Measurements from ENCODE around the gene CYP8B1. TPM values are rescaled to one million over a fixed set of nuclear protein-coding genes. Genes with fewer than 3 reads are reported as not detected.

CYP8B1 gene
- polyA plus RNA-seq, 1 experiment = not detected

- DNase-seq (ENCODE audit: low read depth, low spot score) = no peak
- TF ChIP-seq CTCF (IDR thresholded peaks at IDR 0.05; ENCODE audit: low read depth, low read length) = no peak
- no peak overlapping the region for H3K27ac ChIP-seq (ENCODE audit: low read depth, low read length)
These were observed 27.9 kb downstream of the CYP8B1 start for GRCh38 chr3:42847731-42848130.

GRCh38 chr3:42846685-42847522, 28.8 kb downstream of the CYP8B1 start:
- ChIA-PET POLR2A (no interaction called here), CTCF (interaction anchor here (1.2 kb wide), 1 partner anchor 67 kb away, joined by 3 read pairs; no protein-coding TSS in a partner anchor)
- TF ChIP-seq CTCF (IDR thresholded peaks at IDR 0.05; ENCODE audit: low read depth, low read length) = no peak
- DNase-seq (ENCODE audit: low read depth, low spot score) = no peak
- no peak overlapping the region for H3K27ac ChIP-seq (ENCODE audit: low read depth, low read length)
- no peaks in the 10 kb centered on the region for H3K9me3 ChIP-seq (ENCODE audit: control insufficient read depth, insufficient read depth, low read length)
- no peak overlapping the region for H3K4me3 ChIP-seq (ENCODE audit: low read depth, low read length)
- H3K27me3 ChIP-seq (ENCODE audit: control insufficient read depth, insufficient read depth, low read length) = peaks cover 23% of the 10 kb centered on the region

More at GRCh38 chr3:42847731-42848130, 27.9 kb downstream of the CYP8B1 start:
- H3K4me3 ChIP-seq (ENCODE audit: low read depth, low read length) = no peak overlapping the region
- CTCF ChIA-PET = no interaction called here
- no peaks in the 10 kb centered on the region for H3K9me3 ChIP-seq (ENCODE audit: control insufficient read depth, insufficient read depth, low read length)
- H3K27me3 ChIP-seq (ENCODE audit: control insufficient read depth, insufficient read depth, low read length) = peaks cover 26% of the 10 kb centered on the region
- POLR2A ChIA-PET = interaction anchor here (0.7 kb wide), 1 partner anchor 12 kb away, joined by 10 read pairs; no protein-coding TSS in a partner anchor

- TF ChIP-seq CTCF (IDR thresholded peaks at IDR 0.05; ENCODE audit: low read depth, low read length) = no peak
- CTCF ChIA-PET = no interaction called here
- POLR2A ChIA-PET = no interaction called here
- no peaks in the 10 kb centered on the region for H3K9me3 ChIP-seq (ENCODE audit: control insufficient read depth, insufficient read depth, low read length)
- no peak overlapping the region for H3K27ac ChIP-seq (ENCODE audit: low read depth, low read length)
- H3K27me3 ChIP-seq (ENCODE audit: control insufficient read depth, insufficient read depth, low read length) = peaks cover 6% of the 10 kb centered on the region
- DNase-seq (ENCODE audit: low read depth, low spot score) = no peak
- no peak overlapping the region for H3K4me3 ChIP-seq (ENCODE audit: low read depth, low read length)
These were observed 30.9 kb downstream of the CYP8B1 start for GRCh38 chr3:42844815-42845214.

- Histone ChIP-seq H3K4me3 (ENCODE audit: low read depth, low read length) (no peak overlapping the region), H3K27ac (ENCODE audit: low read depth, low read length) (no peak overlapping the region), H3K27me3 (ENCODE audit: control insufficient read depth, insufficient read depth, low read length) (peaks cover 4% of the 10 kb centered on the region), H3K9me3 (ENCODE audit: control insufficient read depth, insufficient read depth, low read length) (no peaks in the 10 kb centered on the region)
- ChIA-PET CTCF (no interaction called here), POLR2A (no interaction called here)
- no peak for DNase-seq (ENCODE audit: low read depth, low spot score)
- TF ChIP-seq CTCF (IDR thresholded peaks at IDR 0.05; ENCODE audit: low read depth, low read length) = no peak
These were observed 31.3 kb downstream of the CYP8B1 start for GRCh38 chr3:42844412-42844713.

- no peak overlapping the region for H3K4me3 ChIP-seq (ENCODE audit: low read depth, low read length)
- no peak overlapping the region for H3K27ac ChIP-seq (ENCODE audit: low read depth, low read length)
- no peaks in the 10 kb centered on the region for H3K9me3 ChIP-seq (ENCODE audit: control insufficient read depth, insufficient read depth, low read length)
- TF ChIP-seq CTCF (IDR thresholded peaks at IDR 0.05; ENCODE audit: low read depth, low read length) = no peak
- POLR2A ChIA-PET = interaction anchor here (0.6 kb wide), 1 partner anchor 18 kb away, joined by 3 read pairs; no protein-coding TSS in a partner anchor
- CTCF ChIA-PET = no interaction called here
- H3K27me3 ChIP-seq (ENCODE audit: control insufficient read depth, insufficient read depth, low read length) = peaks cover 3% of the 10 kb centered on the region
- DNase-seq (ENCODE audit: low read depth, low spot score) = no peak
These were observed 31.8 kb downstream of the CYP8B1 start for GRCh38 chr3:42843713-42844411.

Data from AG04450 (cell line).